Measurements from ENCODE around the gene LAMA1. TPM values are rescaled to one million over a fixed set of nuclear protein-coding genes. Genes with fewer than 3 reads are reported as not detected.

Gene LAMA1
- total RNA-seq, 1 donor from 2014 or later, result 1.4 TPM

GRCh38 chr18:6901286-6901926, 216.2 kb downstream of the LAMA1 start:
- Histone ChIP-seq H3K9me3 (no peaks in the 10 kb centered on the region), H3K4me3 (no peak overlapping the region), H3K27ac (no peak overlapping the region), H3K4me1 (no peaks in the 10 kb centered on the region), H3K27me3 (no peaks in the 10 kb centered on the region), H3K36me3 (peaks cover 8% of the 10 kb centered on the region)
- intact Hi-C loops (cut with DNase I), result no loop called here
- ATAC-seq (no peak), DNase-seq (no peak)
- no peak for TF ChIP-seq CTCF (IDR thresholded peaks at IDR 0.05)

- DNase-seq (no peak), ATAC-seq (no peak)
- TF ChIP-seq CTCF (IDR thresholded peaks at IDR 0.05), result no peak
- H3K4me1 ChIP-seq, result no peaks in the 10 kb centered on the region
- H3K27me3 ChIP-seq, result no peaks in the 10 kb centered on the region
- no peak overlapping the region for H3K4me3 ChIP-seq
- H3K36me3 ChIP-seq, result peaks cover 5% of the 10 kb centered on the region
- H3K9me3 ChIP-seq, result no peaks in the 10 kb centered on the region
- H3K27ac ChIP-seq, result no peak overlapping the region
- intact Hi-C loops (cut with DNase I), result no loop called here
Measured at GRCh38 chr18:6891788-6892187, 225.8 kb downstream of the LAMA1 start.

Other genes with a start within 250 kb of the LAMA1 start
- gene LRRC30, start 113.3 kb upstream of the LAMA1 start, total RNA-seq, result not detected